CD4-positive, alpha-beta T cell treated with Interleukin-15 for 4 hours (primary cell): ENCODE data around the gene SRGAP1.

ENCODE experiments used
- DNase-seq: peaks from one replicate; pipeline ENCODE4 v3.0.0-alpha.2; 2020; ENCODE audit warnings: low spot score

Gene SRGAP1

GRCh38 chr12:64205542-64205941 is 361.0 kb downstream of the SRGAP1 start:
- DNase-seq: no peak

- DNase-seq: no peak
These were observed 363.0 kb downstream of the SRGAP1 start for GRCh38 chr12:64207453-64207852.
